Adrenal gland (tissue), 12 donors: Measurements from ENCODE around the gene TMEM145. TPM values are rescaled to one million over a fixed set of nuclear protein-coding genes. Genes with fewer than 3 reads are reported as not detected.

Experiments used
- DNase-seq, 7 donors: peaks; one replicate each; pipeline ENCODE4 v3.0.0-alpha.2; 2019 to 2020
- H3K27ac ChIP-seq, 5 donors: fragments of 200-600 bp; sonication (generic) in 4 of 5; 1 replicate in 3 of 5; 2 replicates in 2 of 5; pipeline versions ENCODE4 v1.5.1 to v1.8.0; 2016 to 2020; ENCODE audit warnings: mild to moderate bottlenecking in 1 of 5
- H3K27me3 ChIP-seq: fragments of 200-600 bp; 2 replicates; pipeline ENCODE4 v1.8.0; 2021
- H3K36me3 ChIP-seq, 2 donors: fragments of 200-600 bp; replicated peaks in 1 of 2; 1 replicate in 1 of 2; 2 replicates in 1 of 2; pipeline versions ENCODE4 v1.5.1 to v1.8.0; 2018 to 2022
- H3K4me1 ChIP-seq, 2 donors: fragments of 200-600 bp; replicated peaks in 1 of 2; 1 replicate in 1 of 2; 2 replicates in 1 of 2; pipeline versions ENCODE4 v1.5.1 to v1.8.0; 2018 to 2021
- H3K4me3 ChIP-seq, 4 donors: fragments of 200-600 bp; sonication (generic) in 3 of 4; one replicate each; pipeline ENCODE4 v1.5.1; 2016 to 2018
- H3K9me3 ChIP-seq, 3 donors: fragments of 200-600 bp; sonication (generic) in 1 of 3; replicated peaks in 1 of 3; 1 replicate in 2 of 3; 2 replicates in 1 of 3; pipeline versions ENCODE4 v1.5.1 to v1.8.0; 2016 to 2021
- CTCF ChIP-seq, 6 experiments: fragments of 450-650 bp in 4 of 6; fragments of 200-600 bp in 2 of 6; sonication (generic) in 1 of 6; IDR thresholded peaks; 1 replicate in 5 of 6; 2 replicates in 1 of 6; pipeline versions ENCODE4 v1.5.1 to v1.8.0; 2016 to 2021; ENCODE audit warnings: antibody characterized with exemption in 6 of 6, mild to moderate bottlenecking in 2 of 6, moderate library complexity in 1 of 6
- POLR2A ChIP-seq, 2 donors: fragments of 450-650 bp; IDR thresholded peaks; one replicate each; pipeline ENCODE4 v1.6.1; 2017; ENCODE audit warnings: antibody characterized with exemption in 2 of 2, mild to moderate bottlenecking in 2 of 2, moderate library complexity in 1 of 2
- WGBS, 4 donors: extraction: QIAGEN DNeasy Blood & Tissue Kit in 2 of 4; methylation state at CpG; one replicate each; pipeline versions ENCODE4 v1.1.5 to v1.1.7; 2013 to 2017; 5-methylcytosine and 5-hydroxymethylcytosine counted together
- intact Hi-C, 2 donors: fragments of 100-400 bp; cut with DNase I; formaldehyde crosslinking; loops; one replicate each; pipeline versions ENCODE4 v1.14.1 to v1.15.0; 2022 to 2023
- polyA plus RNA-seq, 3 donors: library from polyadenylated mRNA; stranded (reverse); fragments of 200-250 nt in 2 of 3; fragments of 350-450 nt in 1 of 3; fragmentation: Illumina TruSeq in 1 of 3; extraction: RNeasy Lipid Tissue Mini Kit (QIAGEN cat#74804) in 1 of 3; gene quantifications; one replicate each; pipeline ENCODE4 v1.2.3, GENCODE V29; 2013 to 2014
- total RNA-seq, 9 donors: library from RNA; depleted of rRNA in 4 of 9; stranded (reverse); fragments of >200 nt in 4 of 9; fragments of 120-200 nt in 1 of 9; fragmentation: NEBNext Ultra II Directional in 1 of 9; extraction: Animal tissue kit (Norgen Biotek cat#: 25700) in 1 of 9; gene quantifications; one replicate each; pipeline versions ENCODE4 v1.1.0 to v1.2.4, GENCODE V29; 2013 to 2023
- donor health status: healthy with polysubstance abuse.
- donor health status: Bipolar disorder and iron deficiency.
- donor health status: DM: yes; HTN: yes; CAD: no.
- donor health status: DM: no; HTN: no; CAD: no.
- donor health status: DM: no; HTN: no; CAD: no.
- donor health status: DM: yes; HTN: yes; CAD: no.

Gene TMEM145
- total and polyA plus RNA-seq, 12 donors, result 0.94 to 31.7 (median 4.5) TPM; not detected in 3

GRCh38 chr19:42292963-42293362, 20.1 kb upstream of the TMEM145 start:
- no peak overlapping the region for H3K27ac ChIP-seq
- no peaks in the 10 kb centered on the region for H3K9me3 ChIP-seq
- peak in 1 of 7 donors; percentile 26 for DNase-seq
- intact Hi-C loops, result loop anchor here (5.0 kb wide), 1 partner anchor 46 kb away; no protein-coding TSS in a partner anchor
- no peaks in the 10 kb centered on the region for H3K27me3 ChIP-seq
- WGBS, 4 donors, result 85 to 89% (median 86%) methylated on average over 3 to 14 of the region's 14 CpGs
- TF ChIP-seq CTCF (IDR thresholded peaks at IDR 0.05), result no peak
- TF ChIP-seq POLR2A (IDR thresholded peaks at IDR 0.05), result no peak
- H3K4me3 ChIP-seq, result no peak overlapping the region
- no peaks in the 10 kb centered on the region for H3K4me1 ChIP-seq
- H3K36me3 ChIP-seq, result peaks cover 0 to 73% of the 10 kb centered on the region in 2 donors

GRCh38 chr19:42293540-42293939, 19.6 kb upstream of the TMEM145 start:
- H3K36me3 ChIP-seq, result peaks cover 0 to 67% of the 10 kb centered on the region in 2 donors
- intact Hi-C loops, result loop anchor here (5.0 kb wide), 1 partner anchor 46 kb away; no protein-coding TSS in a partner anchor
- no peaks in the 10 kb centered on the region for H3K4me1 ChIP-seq
- no peaks in the 10 kb centered on the region for H3K27me3 ChIP-seq
- TF ChIP-seq CTCF (IDR thresholded peaks at IDR 0.05), result peak in 1 of 6 experiments; percentile 2
- no peak for TF ChIP-seq POLR2A (IDR thresholded peaks at IDR 0.05)
- WGBS, 4 donors, result 72 to 94% (median 85%) methylated on average over 7 to 17 of the region's 17 CpGs
- no peaks in the 10 kb centered on the region for H3K9me3 ChIP-seq
- H3K4me3 ChIP-seq, result no peak overlapping the region
- DNase-seq, result peak in 2 of 7 donors; percentile 18 to 29
- H3K27ac ChIP-seq, result no peak overlapping the region

GRCh38 chr19:42293948-42294347, 19.2 kb upstream of the TMEM145 start:
- Histone ChIP-seq H3K27ac (no peak overlapping the region), H3K4me3 (no peak overlapping the region), H3K4me1 (no peaks in the 10 kb centered on the region), H3K27me3 (no peaks in the 10 kb centered on the region), H3K36me3 (peaks cover 0 to 63% of the 10 kb centered on the region in 2 donors), H3K9me3 (no peaks in the 10 kb centered on the region)
- 85 to 93% (median 91%) methylated on average over 6 to 15 of the region's 15 CpGs; no CpG with 5 or more reads in 1 of the 4 donors for WGBS, 4 donors
- peak in 2 of 7 donors; percentile 21 to 23 for DNase-seq
- no peak for TF ChIP-seq CTCF (IDR thresholded peaks at IDR 0.05)
- TF ChIP-seq POLR2A (IDR thresholded peaks at IDR 0.05), result no peak
- intact Hi-C loops, result loop anchor here (5.0 kb wide), 1 partner anchor 47 kb away; no protein-coding TSS in a partner anchor

GRCh38 chr19:42294471-42295137, 18.5 kb upstream of the TMEM145 start:
- no peak overlapping the region for H3K4me3 ChIP-seq
- no peaks in the 10 kb centered on the region for H3K9me3 ChIP-seq
- peak in 3 of 7 donors; percentile 19 to 51 (median 28) for DNase-seq
- no peaks in the 10 kb centered on the region for H3K27me3 ChIP-seq
- intact Hi-C loops, result loop anchor here (5.0 kb wide), 1 partner anchor 47 kb away; no protein-coding TSS in a partner anchor
- no peaks in the 10 kb centered on the region for H3K4me1 ChIP-seq
- TF ChIP-seq POLR2A (IDR thresholded peaks at IDR 0.05), result no peak
- no peak for TF ChIP-seq CTCF (IDR thresholded peaks at IDR 0.05)
- peaks cover 0 to 57% of the 10 kb centered on the region in 2 donors for H3K36me3 ChIP-seq
- no peak overlapping the region for H3K27ac ChIP-seq
- WGBS, 4 donors, result 78 to 84% (median 78%) methylated on average over 11 to 24 of the region's 24 CpGs
